ACC112 (cell line): ENCODE measurements around the gene MYOCD.

ENCODE experiments used
- H2AFZ ChIP-seq: fragments of 200-600 bp; sonication (generic); one replicate; pipeline ENCODE4 v1.6.0; 2017; ENCODE audit warnings: antibody characterized with exemption, low read length; ENCODE audit not compliant: unreplicated experiment
- H3K27ac ChIP-seq: fragments of 200-600 bp; sonication (generic); 2 replicates; pipeline ENCODE4 v1.5.1; 2014; ENCODE audit warnings: low read depth, mild to moderate bottlenecking, antibody characterized with exemption, low read length, moderate library complexity
- H3K27me3 ChIP-seq: fragments of 200-600 bp; sonication (generic); 2 replicates; pipeline ENCODE4 v1.6.1; 2014; ENCODE audit warnings: mild to moderate bottlenecking, antibody characterized with exemption, low read length, moderate library complexity, mixed read lengths; ENCODE audit not compliant: insufficient read depth
- H3K36me3 ChIP-seq: fragments of 200-600 bp; sonication (generic); 2 replicates; pipeline ENCODE4 v1.6.1; 2016; ENCODE audit warnings: mild to moderate bottlenecking, antibody characterized with exemption, low read length, moderate library complexity, mixed read lengths; ENCODE audit not compliant: insufficient read depth
- H3K4me1 ChIP-seq: fragments of 200-600 bp; sonication (generic); one replicate; pipeline ENCODE4 v1.6.1; 2016; ENCODE audit warnings: low read length, mixed read lengths; ENCODE audit not compliant: insufficient read depth, unreplicated experiment, control insufficient read depth
- H3K4me3 ChIP-seq: fragments of 200-600 bp; sonication (generic); 2 replicates; pipeline ENCODE4 v1.5.1; 2014; ENCODE audit warnings: mild to moderate bottlenecking, low read depth, low read length
- H3K79me2 ChIP-seq: fragments of 200-600 bp; sonication (generic); one replicate; pipeline ENCODE4 v1.6.0; 2016; ENCODE audit warnings: low read length; ENCODE audit not compliant: control insufficient read depth, unreplicated experiment, insufficient read depth

Gene MYOCD

GRCh38 chr17:12709063-12709462 is 43.4 kb downstream of the MYOCD start:
- H3K79me2 ChIP-seq: no peaks in the 10 kb centered on the region
- H3K4me3 ChIP-seq: no peak overlapping the region
- H2AFZ ChIP-seq: no peak overlapping the region
- H3K4me1 ChIP-seq: no peaks in the 10 kb centered on the region
- no peaks in the 10 kb centered on the region for H3K36me3 ChIP-seq
- H3K27ac ChIP-seq: no peak overlapping the region
- H3K27me3 ChIP-seq: no peaks in the 10 kb centered on the region

DNA sequence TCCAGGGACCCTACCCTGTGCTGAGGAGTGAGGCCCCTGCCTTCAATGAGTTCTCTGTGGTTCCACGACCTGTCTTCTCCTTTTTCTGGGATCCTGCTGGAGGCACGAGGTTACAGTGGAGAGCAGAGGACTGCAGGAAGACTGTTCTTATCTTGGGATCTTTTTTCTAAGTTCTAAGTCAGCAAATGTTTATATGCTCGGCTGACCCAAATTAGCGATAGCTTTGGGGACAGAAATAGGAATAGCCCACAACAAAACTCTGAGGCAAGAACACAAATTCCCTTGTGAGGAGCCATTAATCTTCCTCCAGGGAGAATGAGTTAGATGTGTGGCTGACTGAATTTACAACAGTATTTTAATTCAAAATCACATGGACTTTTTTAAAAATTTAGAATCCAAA is 46.7 kb downstream of the MYOCD start:
- Histone ChIP-seq H2AFZ (no peak overlapping the region), H3K27ac (no peak overlapping the region), H3K27me3 (no peaks in the 10 kb centered on the region), H3K79me2 (no peaks in the 10 kb centered on the region), H3K4me1 (no peaks in the 10 kb centered on the region), H3K36me3 (no peaks in the 10 kb centered on the region), H3K4me3 (no peak overlapping the region)

DNA sequence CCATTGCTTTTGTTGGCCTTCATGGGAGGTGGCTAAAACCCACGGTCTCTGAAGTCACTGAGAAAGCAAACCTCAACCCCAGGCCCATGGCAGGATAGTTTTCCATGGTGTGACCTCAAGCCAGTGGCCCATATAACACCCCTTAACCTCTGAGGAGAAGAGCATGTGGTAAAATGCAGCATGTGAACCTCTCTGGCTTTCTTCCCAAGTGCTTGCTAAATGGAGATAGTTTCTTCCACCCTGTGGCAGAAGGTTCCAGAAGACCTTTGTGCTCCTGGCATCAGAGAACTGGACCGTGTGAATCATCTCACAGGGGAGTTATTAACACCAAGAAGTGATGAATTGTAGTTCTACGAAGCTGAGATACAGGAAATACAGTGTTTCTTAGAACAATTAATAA is 47.3 kb downstream of the MYOCD start:
- Histone ChIP-seq H3K79me2 (no peaks in the 10 kb centered on the region), H3K36me3 (no peaks in the 10 kb centered on the region), H3K27ac (no peak overlapping the region), H3K4me1 (no peaks in the 10 kb centered on the region), H2AFZ (no peak overlapping the region), H3K4me3 (no peak overlapping the region), H3K27me3 (no peaks in the 10 kb centered on the region)

DNA sequence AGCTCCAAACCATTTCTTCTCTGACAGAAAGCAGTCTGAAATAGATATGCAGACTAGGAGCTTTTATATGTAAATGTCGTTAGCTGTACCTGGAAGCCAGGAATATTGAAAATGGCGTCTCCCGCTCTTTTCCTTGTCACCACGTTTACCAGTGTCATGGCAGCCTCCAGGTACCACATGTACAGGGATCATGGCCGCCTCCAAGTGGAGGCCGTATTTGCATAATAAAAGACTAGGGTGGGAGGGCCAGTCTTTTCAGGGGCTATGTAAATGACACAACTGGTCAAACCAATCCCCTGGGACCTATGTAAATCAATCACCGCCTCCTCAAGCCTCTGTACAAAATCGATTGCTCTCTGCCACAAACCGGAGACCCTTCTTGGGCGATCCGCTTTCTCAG is 54.3 kb downstream of the MYOCD start:
- Histone ChIP-seq H2AFZ (no peak overlapping the region), H3K36me3 (no peaks in the 10 kb centered on the region), H3K27ac (no peak overlapping the region), H3K4me3 (no peak overlapping the region), H3K4me1 (no peaks in the 10 kb centered on the region), H3K27me3 (no peaks in the 10 kb centered on the region), H3K79me2 (no peaks in the 10 kb centered on the region)

DNA sequence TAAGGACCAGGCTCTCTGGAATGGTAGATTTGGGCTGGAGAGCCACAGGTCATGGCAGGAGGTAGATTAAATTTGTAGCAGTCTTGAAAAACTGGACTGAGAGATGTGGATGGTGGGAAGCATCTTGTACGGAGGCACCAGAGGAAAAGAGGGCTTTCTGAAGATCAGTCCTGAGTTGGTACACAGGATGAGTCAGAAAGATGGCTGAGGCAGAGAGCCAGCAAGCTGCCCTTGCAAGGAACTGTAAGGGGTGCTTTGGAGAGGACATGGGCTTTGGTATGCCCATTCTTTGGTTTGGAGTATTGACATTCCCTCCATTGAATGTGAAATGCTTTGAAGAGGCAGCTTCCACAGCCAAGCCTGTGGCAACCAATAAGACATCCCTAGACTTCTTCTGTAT is 55.9 kb downstream of the MYOCD start:
- H3K27me3 ChIP-seq: no peaks in the 10 kb centered on the region
- H2AFZ ChIP-seq: no peak overlapping the region
- H3K4me3 ChIP-seq: no peak overlapping the region
- no peaks in the 10 kb centered on the region for H3K36me3 ChIP-seq
- H3K27ac ChIP-seq: no peak overlapping the region
- H3K79me2 ChIP-seq: no peaks in the 10 kb centered on the region
- H3K4me1 ChIP-seq: peaks cover 5% of the 10 kb centered on the region

- H2AFZ ChIP-seq: no peak overlapping the region
- H3K4me3 ChIP-seq: no peak overlapping the region
- no peaks in the 10 kb centered on the region for H3K79me2 ChIP-seq
- no peaks in the 10 kb centered on the region for H3K27me3 ChIP-seq
- peaks cover 12% of the 10 kb centered on the region for H3K4me1 ChIP-seq
- no peaks in the 10 kb centered on the region for H3K36me3 ChIP-seq
- H3K27ac ChIP-seq: no peak overlapping the region
Observed at GRCh38 chr17:12722282-12722681, 56.6 kb downstream of the MYOCD start.

DNA sequence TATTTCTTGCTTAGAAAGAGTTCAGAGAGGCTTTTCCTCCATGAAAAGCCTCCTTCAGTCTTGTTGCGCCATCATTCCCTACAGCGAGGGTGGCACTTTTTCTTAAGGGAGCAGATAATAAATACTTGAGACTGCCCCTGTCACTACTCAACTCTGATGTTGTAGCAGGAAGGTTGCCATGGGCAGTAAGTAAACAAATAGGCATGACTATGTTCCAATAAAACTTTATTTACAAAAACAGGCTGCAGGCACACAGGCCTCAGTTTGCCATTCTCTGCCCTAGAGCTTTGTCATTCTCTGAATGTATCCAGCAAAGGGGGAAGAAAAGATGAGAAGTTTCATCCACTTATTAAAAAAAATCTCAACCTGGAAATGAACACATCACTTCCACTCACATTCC is 60.4 kb downstream of the MYOCD start:
- Histone ChIP-seq H3K4me1 (peaks cover 38% of the 10 kb centered on the region), H3K36me3 (no peaks in the 10 kb centered on the region), H3K27me3 (no peaks in the 10 kb centered on the region), H3K27ac (no peak overlapping the region), H3K79me2 (no peaks in the 10 kb centered on the region), H3K4me3 (no peak overlapping the region), H2AFZ (no peak overlapping the region)

DNA sequence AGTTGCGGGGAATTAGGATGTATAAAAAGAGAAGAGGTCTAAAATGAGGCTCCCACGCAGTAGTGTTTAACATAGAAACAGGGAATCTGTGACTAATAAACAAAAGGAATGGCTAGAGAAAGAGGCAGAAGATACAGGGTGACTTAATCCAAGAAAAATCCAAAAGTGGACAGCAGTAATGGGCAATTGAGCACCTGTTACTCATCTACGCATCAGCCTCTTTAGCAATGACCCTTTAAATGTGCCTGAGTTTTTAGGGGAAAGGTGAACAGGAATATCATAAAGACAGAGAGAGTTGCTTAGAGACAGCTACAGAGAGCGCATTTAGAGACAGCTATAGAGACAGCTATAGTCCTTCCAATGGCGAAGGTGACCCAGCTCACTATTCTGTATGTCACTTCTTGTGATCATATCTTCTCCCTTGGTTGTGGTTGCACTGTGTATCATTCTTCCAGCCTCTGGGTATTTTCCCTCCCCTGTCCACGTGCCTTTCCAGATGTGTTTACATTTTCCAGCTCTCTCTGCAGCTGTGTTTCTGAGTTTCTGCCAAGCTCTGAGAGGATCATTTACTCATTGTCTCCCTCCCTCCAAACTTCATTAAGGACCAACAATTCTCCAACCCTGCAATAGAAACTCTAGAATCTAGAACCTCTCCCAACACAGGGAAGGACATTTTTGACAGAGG is 61.5 kb downstream of the MYOCD start:
- H3K27ac ChIP-seq: peak overlapping the region; percentile 52; the same call in 1 of the 2 replicates
- H3K36me3 ChIP-seq: no peaks in the 10 kb centered on the region
- peak overlapping the region; percentile 24 for H3K4me3 ChIP-seq
- no peaks in the 10 kb centered on the region for H3K27me3 ChIP-seq
- H3K79me2 ChIP-seq: no peaks in the 10 kb centered on the region
- peaks cover 42% of the 10 kb centered on the region for H3K4me1 ChIP-seq
- no peak overlapping the region for H2AFZ ChIP-seq

GRCh38 chr17:12727881-12728280 is 62.2 kb downstream of the MYOCD start:
- no peaks in the 10 kb centered on the region for H3K27me3 ChIP-seq
- H3K27ac ChIP-seq: peak overlapping the region; percentile 52; the same call in 1 of the 2 replicates
- no peak overlapping the region for H2AFZ ChIP-seq
- peak overlapping the region; percentile 24 for H3K4me3 ChIP-seq
- peaks cover 42% of the 10 kb centered on the region for H3K4me1 ChIP-seq
- H3K36me3 ChIP-seq: no peaks in the 10 kb centered on the region
- no peaks in the 10 kb centered on the region for H3K79me2 ChIP-seq

GRCh38 chr17:12729086-12729485 is 63.4 kb downstream of the MYOCD start:
- peaks cover 42% of the 10 kb centered on the region for H3K4me1 ChIP-seq
- no peaks in the 10 kb centered on the region for H3K27me3 ChIP-seq
- no peaks in the 10 kb centered on the region for H3K36me3 ChIP-seq
- H3K27ac ChIP-seq: peak overlapping the region; percentile 57
- H2AFZ ChIP-seq: no peak overlapping the region
- H3K4me3 ChIP-seq: no peak overlapping the region
- H3K79me2 ChIP-seq: no peaks in the 10 kb centered on the region

GRCh38 chr17:12730421-12730820 is 64.7 kb downstream of the MYOCD start:
- H3K27me3 ChIP-seq: no peaks in the 10 kb centered on the region
- H2AFZ ChIP-seq: no peak overlapping the region
- peaks cover 42% of the 10 kb centered on the region for H3K4me1 ChIP-seq
- no peaks in the 10 kb centered on the region for H3K79me2 ChIP-seq
- H3K27ac ChIP-seq: peak overlapping the region; percentile 71
- no peak overlapping the region for H3K4me3 ChIP-seq
- no peaks in the 10 kb centered on the region for H3K36me3 ChIP-seq
